HCT116 (cell line): ENCODE data around the gene PCK2. TPM values are rescaled to one million over a fixed set of nuclear protein-coding genes. Genes with fewer than 3 reads are reported as not detected.
A peak's percentile ranks its signal among the peaks of the same experiment; 100 is the strongest.

ENCODE experiments used
- ATAC-seq: fragments of 200-7000 bp; cut with Tn5 transposase; 2 replicates; pipeline ENCODE4 v1.9.1; 2020; ENCODE audit warnings: mild to moderate bottlenecking, moderate library complexity
- BruUV-seq: library from RNA; stranded (reverse); fragments of 400-500 nt; replicated peaks from 2 replicates; lab custom pipeline; 2021; lab: Mats Ljungman, UMichigan
- CTCF ChIA-PET: fragments of 300-600 bp; sonication (Branson Sonifier 250); formaldehyde crosslinking; loops from one replicate; lab custom pipeline; 2021; ENCODE audit warnings: antibody characterized with exemption; lab: Charles Lee
- POLR2A ChIA-PET: fragments of 300-600, 350-600 bp; sonication (Branson Sonifier 250); formaldehyde crosslinking; loops from one replicate; lab custom pipeline; 2021; ENCODE audit warnings: antibody characterized with exemption; lab: Charles Lee
- RAD21 ChIA-PET, 2 experiments: fragments of 300-600 bp; sonication (Branson Sonifier 250); formaldehyde crosslinking; loops; one replicate each; lab custom pipeline; 2023; ENCODE audit warnings: low total read pairs in 2 of 2; ENCODE audit not compliant: uncharacterized antibody in 2 of 2, unreplicated experiment in 2 of 2, low non-redundant PET in 1 of 2; lab: Charles Lee
- DNase-seq: peaks from one replicate; pipeline ENCODE4 v3.0.0-alpha.2; 2010; ENCODE audit warnings: low read depth, low spot score
- H2AFZ ChIP-seq: fragments of 200-600 bp; shearing (Covaris generic), sonication (generic); 2 replicates; pipeline ENCODE4 v1.6.1; 2017; ENCODE audit warnings: low read depth, mixed run types, mixed read lengths, antibody characterized with exemption, low read length; ENCODE audit not compliant: poor library complexity, severe bottlenecking
- H3K27ac ChIP-seq: 2 replicates; pipeline ENCODE4 v1.5.1; 2012; ENCODE audit warnings: low read depth, low read length
- H3K27me3 ChIP-seq: fragments of 200-600 bp; sonication (generic); 2 replicates; pipeline ENCODE4 v1.6.1; 2016; ENCODE audit warnings: mixed run types, low read length, mixed read lengths; ENCODE audit not compliant: insufficient read depth
- H3K36me3 ChIP-seq, 2 experiments: fragments of 200-500 bp in 1 of 2; fragments of 200-600 bp in 1 of 2; sonication (Bioruptor generic) in 1 of 2; sonication (generic) in 1 of 2; 2 replicates each; pipeline versions ENCODE4 v1.5.1 to v1.6.1; 2014 to 2016; ENCODE audit warnings: low read length in 2 of 2, inconsistent platforms in 1 of 2, mixed read lengths in 1 of 2, mixed run types in 1 of 2; ENCODE audit not compliant: insufficient read depth in 2 of 2, control insufficient read depth in 1 of 2
- H3K4me1 ChIP-seq, 2 experiments: fragments of 200-600 bp in 1 of 2; sonication (generic) in 1 of 2; 2 replicates each; pipeline versions ENCODE4 v1.5.1 to v1.6.1; 2012 to 2017; ENCODE audit warnings: low read length in 2 of 2, inconsistent platforms in 1 of 2, mild to moderate bottlenecking in 1 of 2, mixed read lengths in 1 of 2, mixed run types in 1 of 2, moderate library complexity in 1 of 2; ENCODE audit not compliant: insufficient read depth in 2 of 2, control insufficient read depth in 1 of 2
- H3K4me2 ChIP-seq: fragments of 200-600 bp; sonication (generic); 2 replicates; pipeline ENCODE4 v1.6.1; 2017; ENCODE audit warnings: mixed run types, low read length, mixed read lengths
- H3K4me3 ChIP-seq, 2 experiments: fragments of 200-600 bp in 1 of 2; sonication (generic) in 1 of 2; replicated peaks in 1 of 2; 2 replicates each; pipeline ENCODE4 v1.5.1; 2011 to 2016; ENCODE audit warnings: low read length in 2 of 2, control low read depth in 1 of 2, low read depth in 1 of 2, mild to moderate bottlenecking in 1 of 2, mixed read lengths in 1 of 2, mixed run types in 1 of 2
- H3K79me2 ChIP-seq: fragments of 200-600 bp; sonication (generic); 2 replicates; pipeline ENCODE4 v1.6.1; 2017; ENCODE audit warnings: mild to moderate bottlenecking, mixed run types, low read length, moderate library complexity, mixed read lengths; ENCODE audit not compliant: insufficient read depth
- H3K9ac ChIP-seq: fragments of 200-600 bp; sonication (generic); 2 replicates; pipeline ENCODE4 v1.6.1; 2016; ENCODE audit warnings: low read length, mixed read lengths
- H3K9me2 ChIP-seq: fragments of 200-600 bp; sonication (generic), shearing (Covaris generic); 2 replicates; pipeline ENCODE4 v1.6.1; 2017; ENCODE audit warnings: mixed run types, mild to moderate bottlenecking, moderate library complexity; ENCODE audit not compliant: insufficient read depth
- H3K9me3 ChIP-seq, 2 experiments: fragments of 200-500 bp in 1 of 2; fragments of 200-600 bp in 1 of 2; sonication (Bioruptor generic) in 1 of 2; sonication (generic) in 1 of 2; 2 replicates each; pipeline ENCODE4 v1.6.1; 2014 to 2017; ENCODE audit warnings: low read length in 2 of 2, mixed read lengths in 2 of 2, inconsistent platforms in 1 of 2, low read depth in 1 of 2, mild to moderate bottlenecking in 1 of 2, mixed run types in 1 of 2, moderate library complexity in 1 of 2; ENCODE audit not compliant: control insufficient read depth in 1 of 2, insufficient read depth in 1 of 2
- H4K20me1 ChIP-seq: fragments of 200-600 bp; sonication (generic), shearing (Covaris generic); 2 replicates; pipeline ENCODE4 v1.6.1; 2017; ENCODE audit warnings: mixed run types, mild to moderate bottlenecking, moderate library complexity; ENCODE audit not compliant: insufficient read depth
- EGR1 ChIP-seq: IDR thresholded peaks from 2 replicates; pipeline ENCODE4 v1.6.1; 2012; ENCODE audit warnings: low read depth
- ELF1 ChIP-seq: IDR thresholded peaks from 2 replicates; pipeline ENCODE4 v1.6.1; 2012; ENCODE audit warnings: low read depth, borderline replicate concordance
- EZH2 ChIP-seq: fragments of 200-600 bp; sonication (generic); IDR thresholded peaks from 2 replicates; pipeline ENCODE4 v1.6.1; 2017; ENCODE audit warnings: antibody characterized with exemption, mixed run types
- FOSL1 ChIP-seq: IDR thresholded peaks from 2 replicates; pipeline ENCODE4 v1.6.1; 2012; ENCODE audit warnings: low read depth
- RAD21 ChIP-seq: IDR thresholded peaks from 2 replicates; pipeline ENCODE4 v1.6.1; 2012; ENCODE audit warnings: low read depth, mild to moderate bottlenecking
- YY1 ChIP-seq: IDR thresholded peaks from 2 replicates; pipeline ENCODE4 v1.6.1; 2011; ENCODE audit warnings: low read length, low read depth, moderate library complexity, mild to moderate bottlenecking; ENCODE audit not compliant: insufficient replicate concordance; ENCODE audit errors: extremely low read depth
- ZBTB33 ChIP-seq: IDR thresholded peaks from 2 replicates; pipeline ENCODE4 v1.6.1; 2011; ENCODE audit warnings: mild to moderate bottlenecking, low read length, moderate library complexity; ENCODE audit not compliant: insufficient replicate concordance; ENCODE audit errors: extremely low read depth
- intact Hi-C: fragments of 100-400 bp; cut with micrococcal nuclease; formaldehyde crosslinking; loops from 2 replicates; pipeline ENCODE4 v1.10.0; 2022
- total RNA-seq: library from RNA; stranded (reverse); gene quantifications from one replicate; pipeline ENCODE4 v1.2.1, GENCODE V29; 2021; ENCODE audit not compliant: unreplicated experiment

The PCK2 gene
- total RNA-seq, 1 experiment from 2014 or later = 94.1 TPM

DNA sequence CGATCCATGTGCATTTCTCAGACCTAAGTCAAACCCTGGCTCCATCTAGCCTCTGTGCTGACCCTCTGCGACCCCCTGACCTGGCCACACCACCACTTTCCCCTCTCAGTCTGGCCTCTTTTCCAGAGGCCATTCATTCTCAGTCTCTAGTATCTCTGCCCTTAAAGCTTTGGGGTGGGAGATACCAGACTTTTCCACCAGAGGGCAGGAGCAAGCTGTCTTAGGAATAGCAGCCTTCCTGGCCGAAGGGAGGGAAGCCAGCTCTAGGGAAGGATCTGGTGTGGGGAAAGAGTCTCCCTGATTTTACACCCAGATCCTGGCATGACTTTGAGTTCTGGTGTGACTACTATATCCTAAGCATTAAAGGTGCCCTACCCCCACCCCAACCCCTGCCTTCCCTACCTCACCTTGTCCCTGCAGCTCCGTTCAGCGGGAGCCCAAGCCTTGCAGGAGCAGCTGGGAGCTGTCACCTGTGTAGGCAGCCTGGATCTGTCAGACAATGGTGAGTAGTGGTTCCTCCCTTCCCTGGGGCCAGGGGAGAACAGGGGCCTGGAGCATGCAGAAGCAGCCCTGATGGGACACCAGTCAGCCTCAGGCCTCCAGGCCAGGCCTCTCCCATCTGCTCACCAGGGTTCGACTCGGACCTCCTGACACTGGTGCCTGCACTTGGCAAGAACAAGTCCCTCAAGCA lies 35.7 kb upstream of the PCK2 start (continued):
- peak; percentile 95 for TF ChIP-seq RAD21

DNA sequence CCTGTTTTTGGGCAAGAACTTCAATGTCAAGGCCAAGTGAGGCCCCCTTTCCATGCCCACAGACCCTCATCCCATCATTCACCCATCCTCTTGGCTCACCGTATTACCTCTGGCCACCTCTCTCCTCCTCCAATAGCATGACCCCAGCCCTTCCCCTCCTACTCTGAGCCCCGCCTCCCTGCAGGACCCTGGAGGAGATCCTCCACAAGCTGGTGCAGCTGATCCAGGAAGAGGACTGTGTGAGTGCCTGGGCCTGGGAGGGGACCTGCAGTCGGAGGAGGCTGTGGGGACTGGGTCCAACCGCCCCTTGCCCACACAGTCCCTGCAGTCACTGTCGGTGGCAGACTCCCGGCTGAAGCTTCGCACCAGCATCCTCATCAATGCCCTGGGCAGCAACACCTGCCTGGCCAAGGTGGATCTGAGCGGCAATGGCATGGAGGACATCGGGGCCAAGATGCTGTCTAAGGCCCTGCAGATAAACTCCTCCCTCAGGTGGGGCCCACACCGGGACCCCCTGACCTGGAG lies 35.1 kb upstream of the PCK2 start:
- intact Hi-C loops = loop anchor here (1.0 to 5.0 kb wide), 5 partner anchors 31 to 238 kb away; partner anchors contain the start of genes DHRS1, IRF9 and NOP9
- POLR2A ChIA-PET = interaction anchor here (0.9 to 4.0 kb wide), 4 partner anchors 33 to 56 kb away, joined by 7 to 38 read pairs (median 9); partner anchors contain the start of genes DCAF11, NRL and PCK2
- Histone ChIP-seq H3K36me3 (no peaks in the 10 kb centered on the region), H3K79me2 (no peaks in the 10 kb centered on the region), H3K4me3 (no peak overlapping the region), H3K27me3 (no peaks in the 10 kb centered on the region), H2AFZ (no peak overlapping the region), H3K9ac (no peak overlapping the region), H3K9me3 (no peaks in the 10 kb centered on the region), H3K9me2 (no peaks in the 10 kb centered on the region), H3K4me2 (no peak overlapping the region), H3K27ac (no peak overlapping the region), H4K20me1 (no peaks in the 10 kb centered on the region), H3K4me1 (no peaks in the 10 kb centered on the region)
- RAD21 ChIA-PET = interaction anchor here (0.8 to 3.0 kb wide), 10 partner anchors 30 to 249 kb away, joined by 3 to 35 read pairs (median 5); partner anchors contain the start of genes PCK2 (in 2 of the 2), CIDEB (in 1 of the 2), DCAF11 (in 1 of the 2) and NRL (in 1 of the 2)
- DNase-seq = no peak
- BruUV-seq = no TSS peak
- no peak for TF ChIP-seq EZH2
- TF ChIP-seq ELF1 = no peak
- TF ChIP-seq FOSL1 = no peak
- no peak for TF ChIP-seq ZBTB33
- TF ChIP-seq EGR1 = no peak
- TF ChIP-seq YY1 = no peak
- ATAC-seq = 0 out of 2 replicates have a peak, but pooled peaks have one; percentile 26
- CTCF ChIA-PET = interaction anchor here (0.7 to 5.7 kb wide), 19 partner anchors 8 to 249 kb away, joined by 3 to 149 read pairs (median 7); partner anchors contain the start of genes CHMP4A, CIDEB, CPNE6 and DCAF11
